Fibroblast of lung (primary cell): Measurements from ENCODE around the gene ASTN2.

Source experiments
- CTCF ChIP-seq, 2 donors: IDR thresholded peaks in 1 of 2; conservative IDR thresholded peaks in 1 of 2; 1 replicate in 1 of 2; 2 replicates in 1 of 2; pipeline ENCODE4 v1.5.1; 2011 to 2012; ENCODE audit warnings: low read length in 2 of 2, control low read depth in 1 of 2, inconsistent platforms in 1 of 2, low read depth in 1 of 2, mild to moderate bottlenecking in 1 of 2
- EZH2 ChIP-seq: IDR thresholded peaks from 2 replicates; pipeline ENCODE4 v1.5.1; 2012; ENCODE audit warnings: low read length, control low read depth, mild to moderate bottlenecking; ENCODE audit errors: missing control alignments

DNA sequence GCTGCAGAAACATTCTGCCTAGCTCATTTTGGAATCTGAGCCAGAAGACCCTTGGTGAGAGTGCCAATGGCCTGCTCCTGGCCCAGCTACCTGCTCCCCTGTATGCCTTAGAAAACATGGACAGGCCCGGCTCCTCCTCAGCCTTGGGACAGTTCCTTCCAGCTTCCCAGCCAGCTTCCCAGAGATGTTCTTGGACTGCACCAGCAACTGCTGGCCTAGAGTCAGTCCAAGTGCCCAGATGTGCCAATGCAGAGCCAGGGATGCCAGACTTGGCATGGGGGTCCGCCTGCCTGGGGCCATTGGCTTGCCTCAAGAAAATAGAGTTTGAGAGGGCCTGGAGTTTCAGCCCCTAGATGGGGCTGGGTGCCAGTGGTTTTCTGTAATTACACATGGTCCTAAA is 870.0 kb downstream of the ASTN2 start:
- TF ChIP-seq CTCF (conservative IDR thresholded peaks at IDR 0.05 in 1 of 2, IDR thresholded peaks at IDR 0.05 in 1 of 2; ENCODE audit: low read depth in 1 of 2, low read length in 2 of 2) (no peak), EZH2 (no peak)
